ENCODE measurements around the gene TBC1D16. TPM values are rescaled to one million over a fixed set of nuclear protein-coding genes. Genes with fewer than 3 reads are reported as not detected.

The TBC1D16 gene
- total and polyA plus RNA-seq, 2 experiments from 2014 or later, result 9.2 to 22.4 TPM

GRCh38 chr17:80006811-80007752, 28.6 kb downstream of the TBC1D16 start:
- TF ChIP-seq EZH2 (IDR thresholded peaks at IDR 0.05; ENCODE audit: insufficient read depth, poor library complexity, severe bottlenecking), result no peak
- TF ChIP-seq EZH2phosphoT487 (IDR thresholded peaks at IDR 0.05; ENCODE audit: insufficient read depth, low read depth), result no peak
- H4K20me1 ChIP-seq (ENCODE audit: insufficient read depth), result no peaks in the 10 kb centered on the region
- WGBS, 2 experiments (ENCODE audit: low coverage in 1 of 2, low lambda C conversion rate in 2 of 2, missing lambda C conversion rate in 2 of 2), result 82 to 85% methylated on average over 30 of the region's 30 CpGs
- H3K79me2 ChIP-seq (ENCODE audit: insufficient read depth), result no peaks in the 10 kb centered on the region
- H3K4me2 ChIP-seq (ENCODE audit: unreplicated experiment), result no peak overlapping the region
- H3K4me1 ChIP-seq (ENCODE audit: insufficient read depth), result no peaks in the 10 kb centered on the region
- no peak overlapping the region for H3K4me3 ChIP-seq
- H2AFZ ChIP-seq, result no peak overlapping the region
- no peak for DNase-seq
- H3K27me3 ChIP-seq (replicated peaks; ENCODE audit: insufficient read depth), result no peaks in the 10 kb centered on the region
- H3K9me3 ChIP-seq (ENCODE audit: low read depth), result no peaks in the 10 kb centered on the region
- H3F3A ChIP-seq (ENCODE audit: insufficient read depth), result no peaks in the 10 kb centered on the region
- no peaks in the 10 kb centered on the region for H3K36me3 ChIP-seq (ENCODE audit: low read depth)
- in situ Hi-C loops (cut with MboI), result no loop called here
- H3K9me2 ChIP-seq (ENCODE audit: insufficient read depth), result no peaks in the 10 kb centered on the region
- H3K27ac ChIP-seq, result no peak overlapping the region
- H3K9ac ChIP-seq, result no peak overlapping the region

GRCh38 chr17:80006339-80006720, 29.3 kb downstream of the TBC1D16 start:
- Histone ChIP-seq H3K27ac (no peak overlapping the region), H3F3A (ENCODE audit: insufficient read depth) (no peaks in the 10 kb centered on the region), H3K4me3 (no peak overlapping the region), H3K9me2 (ENCODE audit: insufficient read depth) (no peaks in the 10 kb centered on the region), H3K36me3 (ENCODE audit: low read depth) (no peaks in the 10 kb centered on the region), H2AFZ (no peak overlapping the region), H3K79me2 (ENCODE audit: insufficient read depth) (no peaks in the 10 kb centered on the region), H3K9me3 (ENCODE audit: low read depth) (no peaks in the 10 kb centered on the region), H3K9ac (no peak overlapping the region), H4K20me1 (ENCODE audit: insufficient read depth) (no peaks in the 10 kb centered on the region), H3K4me2 (ENCODE audit: unreplicated experiment) (no peak overlapping the region), H3K27me3 (replicated peaks; ENCODE audit: insufficient read depth) (no peaks in the 10 kb centered on the region), H3K4me1 (ENCODE audit: insufficient read depth) (no peaks in the 10 kb centered on the region)
- in situ Hi-C loops (cut with MboI), result no loop called here
- DNase-seq, result no peak
- TF ChIP-seq EZH2 (IDR thresholded peaks at IDR 0.05; ENCODE audit: insufficient read depth, poor library complexity, severe bottlenecking), result no peak
- no peak for TF ChIP-seq EZH2phosphoT487 (IDR thresholded peaks at IDR 0.05; ENCODE audit: insufficient read depth, low read depth)
- WGBS, 2 experiments (ENCODE audit: low coverage in 1 of 2, low lambda C conversion rate in 2 of 2, missing lambda C conversion rate in 2 of 2), result 43 to 51% methylated on average over 8 of the region's 8 CpGs

GRCh38 chr17:80005360-80006338, 30.0 kb downstream of the TBC1D16 start:
- H3K4me2 ChIP-seq (ENCODE audit: unreplicated experiment), result no peak overlapping the region
- no peaks in the 10 kb centered on the region for H3F3A ChIP-seq (ENCODE audit: insufficient read depth)
- DNase-seq, result peak; percentile 51

GRCh38 chr17:80003969-80004368, 31.7 kb downstream of the TBC1D16 start:
- Histone ChIP-seq H3K36me3 (ENCODE audit: low read depth) (no peaks in the 10 kb centered on the region), H3K27ac (no peak overlapping the region), H2AFZ (no peak overlapping the region), H3K9me3 (ENCODE audit: low read depth) (no peaks in the 10 kb centered on the region), H3K4me3 (no peak overlapping the region), H3K9me2 (ENCODE audit: insufficient read depth) (no peaks in the 10 kb centered on the region), H3K27me3 (replicated peaks; ENCODE audit: insufficient read depth) (no peaks in the 10 kb centered on the region), H3F3A (ENCODE audit: insufficient read depth) (no peaks in the 10 kb centered on the region), H3K9ac (no peak overlapping the region), H3K79me2 (ENCODE audit: insufficient read depth) (no peaks in the 10 kb centered on the region), H3K4me2 (ENCODE audit: unreplicated experiment) (no peak overlapping the region), H3K4me1 (ENCODE audit: insufficient read depth) (no peaks in the 10 kb centered on the region), H4K20me1 (ENCODE audit: insufficient read depth) (no peaks in the 10 kb centered on the region)
- TF ChIP-seq EZH2phosphoT487 (IDR thresholded peaks at IDR 0.05; ENCODE audit: insufficient read depth, low read depth), result no peak
- TF ChIP-seq EZH2 (IDR thresholded peaks at IDR 0.05; ENCODE audit: insufficient read depth, poor library complexity, severe bottlenecking), result no peak
- in situ Hi-C loops (cut with MboI), result no loop called here
- no peak for DNase-seq
- WGBS, 2 experiments (ENCODE audit: low coverage in 1 of 2, low lambda C conversion rate in 2 of 2, missing lambda C conversion rate in 2 of 2), result 94 to 95% methylated on average over 15 of the region's 15 CpGs

More at GRCh38 chr17:80005360-80006338, 30.0 kb downstream of the TBC1D16 start:
- H3K4me1 ChIP-seq (ENCODE audit: insufficient read depth), result no peaks in the 10 kb centered on the region
- 50 to 52% methylated on average over 34 to 37 of the region's 37 CpGs for WGBS, 2 experiments (ENCODE audit: low coverage in 1 of 2, low lambda C conversion rate in 2 of 2, missing lambda C conversion rate in 2 of 2)
- H3K27ac ChIP-seq, result no peak overlapping the region
- H2AFZ ChIP-seq, result no peak overlapping the region
- H3K9me3 ChIP-seq (ENCODE audit: low read depth), result no peaks in the 10 kb centered on the region
- H3K36me3 ChIP-seq (ENCODE audit: low read depth), result no peaks in the 10 kb centered on the region
- H3K4me3 ChIP-seq, result no peak overlapping the region
- no peaks in the 10 kb centered on the region for H3K27me3 ChIP-seq (replicated peaks; ENCODE audit: insufficient read depth)
- no peaks in the 10 kb centered on the region for H4K20me1 ChIP-seq (ENCODE audit: insufficient read depth)
- no peaks in the 10 kb centered on the region for H3K9me2 ChIP-seq (ENCODE audit: insufficient read depth)
- H3K9ac ChIP-seq, result no peak overlapping the region
- in situ Hi-C loops (cut with MboI), result no loop called here
- TF ChIP-seq EZH2 (IDR thresholded peaks at IDR 0.05; ENCODE audit: insufficient read depth, poor library complexity, severe bottlenecking), result no peak
- TF ChIP-seq EZH2phosphoT487 (IDR thresholded peaks at IDR 0.05; ENCODE audit: insufficient read depth, low read depth), result no peak
- H3K79me2 ChIP-seq (ENCODE audit: insufficient read depth), result no peaks in the 10 kb centered on the region

Measured in GM23248 (cell line).